GM12874 (cell line): ENCODE measurements around the gene CPSF4L.
A peak's percentile ranks its signal among the peaks of the same experiment; 100 is the strongest.

Source experiments
- CTCF ChIP-seq: IDR thresholded peaks from 2 replicates; pipeline ENCODE4 v1.5.1; 2011; ENCODE audit warnings: low read depth, mild to moderate bottlenecking, control low read depth, low read length, moderate library complexity; ENCODE audit not compliant: insufficient read depth

The CPSF4L gene

GRCh38 chr17:73265646-73266640 is 4.3 kb upstream of the CPSF4L start:
- TF ChIP-seq CTCF: no peak

- no peak for TF ChIP-seq CTCF
Observed at GRCh38 chr17:73262676-73263642, 1.3 kb upstream of the CPSF4L start.

- TF ChIP-seq CTCF: no peak
Observed at GRCh38 chr17:73261952-73262675, 434 bp upstream of the CPSF4L start.

GRCh38 chr17:73257516-73257915 is 4.2 kb downstream of the CPSF4L start:
- TF ChIP-seq CTCF: no peak

- no peak for TF ChIP-seq CTCF
Observed at GRCh38 chr17:73256220-73256619, 5.5 kb downstream of the CPSF4L start.

- TF ChIP-seq CTCF: peak; percentile 95
Observed at GRCh38 chr17:73255671-73256181, 6.0 kb downstream of the CPSF4L start.

GRCh38 chr17:73251871-73252270 is 9.8 kb downstream of the CPSF4L start:
- TF ChIP-seq CTCF: no peak
